ENCODE data around the gene ELF1. TPM values are rescaled to one million over a fixed set of nuclear protein-coding genes. Genes with fewer than 3 reads are reported as not detected.

Gene ELF1
- total and polyA plus RNA-seq, 10 of the 15 experiments (the other 5 are each of a cell fraction or from before 2014, with no cell fraction given) = 43.3 to 97.6 (median 55.7) TPM

DNA sequence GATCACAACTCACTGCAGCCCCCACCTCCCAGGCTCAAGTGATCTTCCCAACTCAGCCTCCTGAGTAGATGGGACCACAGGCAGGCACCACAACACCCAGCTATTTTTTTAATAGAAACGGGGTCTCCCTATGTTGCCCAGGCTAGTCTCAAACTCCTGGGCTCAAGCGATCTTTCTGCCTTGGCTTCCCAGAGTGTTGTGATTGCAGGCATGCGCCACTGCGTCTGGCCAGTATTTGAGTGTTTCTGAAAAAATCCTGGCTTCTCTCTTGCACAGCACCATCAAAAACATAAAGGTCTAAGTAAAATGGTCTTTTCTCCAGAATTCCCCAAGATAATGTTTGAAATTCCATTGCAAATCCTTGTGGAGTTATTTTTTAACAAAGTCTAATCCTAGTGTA is 47.8 kb downstream of the ELF1 start:
- ChIA-PET SMC1A (ENCODE audit: uncharacterized antibody, unreplicated experiment) (interaction anchor here (1.1 to 6.0 kb wide), 14 partner anchors 10 to 90 kb away, joined by 4 to 92 read pairs (median 8); partner anchors contain the start of gene ELF1), POLR2A (interaction anchor here (0.5 to 1.9 kb wide), 6 partner anchors 9 to 341 kb away, joined by 3 to 8 read pairs (median 6); partner anchors contain the start of gene ELF1), CTCF (interaction anchor here (1.8 to 8.8 kb wide), 4 partner anchors 19 to 83 kb away, joined by 5 to 160 read pairs (median 69); partner anchors contain the start of gene ELF1), RAD21 (ENCODE audit: unreplicated experiment) (interaction anchor here (0.6 to 13.5 kb wide), 9 partner anchors 10 to 85 kb away, joined by 4 to 172 read pairs (median 9); partner anchors contain the start of genes ELF1 and WBP4)
- Histone ChIP-seq H4K20me1 (ENCODE audit: control insufficient read depth, insufficient read depth) (peaks cover 8% of the 10 kb centered on the region; the same call in 1 of the 2 replicates), H3K9me3 (replicated peaks; ENCODE audit: control insufficient read depth, insufficient read depth, low read length) (no peaks in the 10 kb centered on the region), H3K9ac (ENCODE audit: control insufficient read depth, insufficient read depth, low read length) (no peak overlapping the region), H3K27me3 (replicated peaks in 1 of 2; ENCODE audit: control insufficient read depth in 2 of 2, insufficient read depth in 2 of 2, low read length in 1 of 2) (no peaks in the 10 kb centered on the region), H2AFZ (ENCODE audit: control insufficient read depth, low read depth, low read length) (no peak overlapping the region), H3K4me3 (no peak overlapping the region), H3K4me1 (ENCODE audit: control insufficient read depth, insufficient read depth, low read length) (peaks cover 54% of the 10 kb centered on the region), H3K27ac (ENCODE audit: control insufficient read depth, insufficient read depth) (no peak overlapping the region; the same call in 1 of the 2 replicates), H3K79me2 (ENCODE audit: control insufficient read depth, insufficient read depth, low read length) (peaks cover 100% of the 10 kb centered on the region), H3K4me2 (ENCODE audit: control insufficient read depth, insufficient read depth) (0 out of 2 replicates have a peak overlapping the region, but pooled peaks have one; percentile 13), H3K36me3 (ENCODE audit: control insufficient read depth in 2 of 2, insufficient read depth in 2 of 2, low read length in 1 of 2) (peaks cover 2 to 25% of the 10 kb centered on the region in 2 experiments; a peak in 3 of 4 replicates)
- WGBS (ENCODE audit: insufficient coverage, insufficient replicate concordance, low lambda C conversion rate, missing lambda C conversion rate) = 96% methylated on average over 4 of the region's 4 CpGs
- ATAC-seq (no peak), DNase-seq (ENCODE audit: low read depth, low spot score) (no peak), FAIRE-seq (no peak)
- BruUV-seq (replicated peaks) = no TSS peak
- TF ChIP-seq POLR2A (IDR thresholded peaks at IDR 0.05; ENCODE audit: low read depth, low read length) (no peak), KLF5 (IDR thresholded peaks at IDR 0.05; ENCODE audit: partially characterized antibody) (no peak), TBL1XR1 (IDR thresholded peaks at IDR 0.05; ENCODE audit: low read depth, low read length) (no peak), HDAC6 (IDR thresholded peaks at IDR 0.05; ENCODE audit: unreplicated experiment) (no peak)
- intact Hi-C loops (cut with micrococcal nuclease; ENCODE audit: unreplicated experiment) = loop anchor here (5.0 to 10.0 kb wide), 2 partner anchors 86 to 163 kb away; partner anchors contain the start of gene KBTBD6
- in situ Hi-C loops (cut with MboI) = no loop called here

DNA sequence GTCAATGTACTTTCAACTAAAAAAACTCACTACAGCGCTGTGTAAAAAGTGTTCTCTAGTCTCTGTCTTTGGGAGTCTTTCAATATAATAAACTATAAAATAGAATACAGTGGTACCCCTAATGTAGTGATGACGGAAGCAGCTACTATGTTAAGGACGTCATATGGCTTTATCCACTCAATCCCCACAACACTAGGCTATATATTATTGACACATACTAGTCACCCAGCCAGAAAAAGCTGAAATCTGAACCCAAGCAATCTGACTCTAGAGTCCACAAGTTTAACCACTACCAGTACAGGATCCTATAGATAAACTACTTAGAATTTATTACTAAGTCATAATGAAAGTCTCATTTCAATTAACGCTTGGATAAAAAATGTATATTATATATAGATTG is 48.3 kb downstream of the ELF1 start:
- Histone ChIP-seq H3K27me3 (replicated peaks in 1 of 2; ENCODE audit: control insufficient read depth in 2 of 2, insufficient read depth in 2 of 2, low read length in 1 of 2) (no peaks in the 10 kb centered on the region), H3K4me2 (ENCODE audit: control insufficient read depth, insufficient read depth) (peak overlapping the region; percentile 7), H3K27ac (ENCODE audit: control insufficient read depth, insufficient read depth) (no peak overlapping the region; the same call in 1 of the 2 replicates), H3K9me3 (replicated peaks; ENCODE audit: control insufficient read depth, insufficient read depth, low read length) (no peaks in the 10 kb centered on the region), H3K79me2 (ENCODE audit: control insufficient read depth, insufficient read depth, low read length) (peaks cover 100% of the 10 kb centered on the region), H2AFZ (ENCODE audit: control insufficient read depth, low read depth, low read length) (no peak overlapping the region), H3K9ac (ENCODE audit: control insufficient read depth, insufficient read depth, low read length) (no peak overlapping the region), H3K4me1 (ENCODE audit: control insufficient read depth, insufficient read depth, low read length) (peaks cover 51% of the 10 kb centered on the region), H4K20me1 (ENCODE audit: control insufficient read depth, insufficient read depth) (peaks cover 8% of the 10 kb centered on the region; the same call in 1 of the 2 replicates), H3K36me3 (ENCODE audit: control insufficient read depth in 2 of 2, insufficient read depth in 2 of 2, low read length in 1 of 2) (peaks cover 0 to 20% of the 10 kb centered on the region in 2 experiments; a peak in 3 of 4 replicates), H3K4me3 (no peak overlapping the region)
- RAD21 ChIA-PET (ENCODE audit: unreplicated experiment) = interaction anchor here (0.6 to 13.5 kb wide), 10 partner anchors 8 to 86 kb away, joined by 4 to 172 read pairs (median 6); partner anchors contain the start of genes ELF1 and WBP4
- intact Hi-C loops (cut with micrococcal nuclease; ENCODE audit: unreplicated experiment) (loop anchor here (5.0 to 10.0 kb wide), 2 partner anchors 86 to 164 kb away; partner anchors contain the start of gene KBTBD6), in situ Hi-C loops (cut with MboI) (no loop called here)
- FAIRE-seq (no peak), ATAC-seq (0 out of 3 replicates have a peak, but pooled peaks have one; percentile 2), DNase-seq (ENCODE audit: low read depth, low spot score) (no peak)
- POLR2A ChIA-PET = interaction anchor here (0.5 to 2.0 kb wide), 9 partner anchors 10 to 342 kb away, joined by 3 to 8 read pairs (median 6); partner anchors contain the start of gene ELF1
- 50% methylated on average over 4 of the region's 4 CpGs for WGBS (ENCODE audit: insufficient coverage, insufficient replicate concordance, low lambda C conversion rate, missing lambda C conversion rate)
- SMC1A ChIA-PET (ENCODE audit: uncharacterized antibody, unreplicated experiment) = interaction anchor here (1.1 to 6.0 kb wide), 12 partner anchors 8 to 90 kb away, joined by 4 to 75 read pairs (median 6); partner anchors contain the start of gene ELF1
- BruUV-seq (replicated peaks) = no TSS peak
- CTCF ChIA-PET = interaction anchor here (0.6 to 8.8 kb wide), 8 partner anchors 11 to 1153 kb away, joined by 3 to 160 read pairs (median 3); partner anchors contain the start of gene ELF1
- TF ChIP-seq, protein P1, sequence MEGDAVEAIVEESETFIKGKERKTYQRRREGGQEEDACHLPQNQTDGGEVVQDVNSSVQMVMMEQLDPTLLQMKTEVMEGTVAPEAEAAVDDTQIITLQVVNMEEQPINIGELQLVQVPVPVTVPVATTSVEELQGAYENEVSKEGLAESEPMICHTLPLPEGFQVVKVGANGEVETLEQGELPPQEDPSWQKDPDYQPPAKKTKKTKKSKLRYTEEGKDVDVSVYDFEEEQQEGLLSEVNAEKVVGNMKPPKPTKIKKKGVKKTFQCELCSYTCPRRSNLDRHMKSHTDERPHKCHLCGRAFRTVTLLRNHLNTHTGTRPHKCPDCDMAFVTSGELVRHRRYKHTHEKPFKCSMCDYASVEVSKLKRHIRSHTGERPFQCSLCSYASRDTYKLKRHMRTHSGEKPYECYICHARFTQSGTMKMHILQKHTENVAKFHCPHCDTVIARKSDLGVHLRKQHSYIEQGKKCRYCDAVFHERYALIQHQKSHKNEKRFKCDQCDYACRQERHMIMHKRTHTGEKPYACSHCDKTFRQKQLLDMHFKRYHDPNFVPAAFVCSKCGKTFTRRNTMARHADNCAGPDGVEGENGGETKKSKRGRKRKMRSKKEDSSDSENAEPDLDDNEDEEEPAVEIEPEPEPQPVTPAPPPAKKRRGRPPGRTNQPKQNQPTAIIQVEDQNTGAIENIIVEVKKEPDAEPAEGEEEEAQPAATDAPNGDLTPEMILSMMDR (IDR thresholded peaks at IDR 0.05 in 2 of 3, conservative IDR thresholded peaks at IDR 0.05 in 1 of 3; ENCODE audit: control insufficient read depth in 2 of 3, extremely low read depth in 1 of 3, insufficient read depth in 1 of 3, low read depth in 3 of 3, low read length in 3 of 3) = no peak
- TF ChIP-seq NRF1 (conservative IDR thresholded peaks at IDR 0.05; ENCODE audit: low read depth, low read length) (no peak), SREBF1 (IDR thresholded peaks at IDR 0.05; ENCODE audit: low read length) (no peak), ASH2L (IDR thresholded peaks at IDR 0.05; ENCODE audit: borderline replicate concordance, low read depth) (no peak), CEBPB (IDR thresholded peaks at IDR 0.05; ENCODE audit: borderline replicate concordance in 1 of 2, low read depth in 2 of 2, low read length in 2 of 2) (no peak), IKZF1 (conservative IDR thresholded peaks at IDR 0.05) (no peak), TBL1XR1 (IDR thresholded peaks at IDR 0.05; ENCODE audit: low read depth, low read length) (no peak), SMC3 (IDR thresholded peaks at IDR 0.05; ENCODE audit: borderline replicate concordance, low read length) (no peak), ZBED1 (IDR thresholded peaks at IDR 0.05; ENCODE audit: borderline replicate concordance) (no peak), RELA (IDR thresholded peaks at IDR 0.05; ENCODE audit: borderline replicate concordance, partially characterized antibody) (no peak)
